Measurements from ENCODE around the gene PSG2.
"Not testable (repeated sequence)": the region's sequence is repeated elsewhere in the genome, so short reads cannot be mapped to it uniquely, and the experiment has no call there.

GRCh38 chr19:43062418-43062817 lies 20.1 kb downstream of the PSG2 start:
- not testable (repeated sequence) for TF ChIP-seq CTCF (IDR thresholded peaks at IDR 0.05; ENCODE audit: low read depth, low read length, poor library complexity, severe bottlenecking); EZH2phosphoT487 (IDR thresholded peaks at IDR 0.05; ENCODE audit: borderline replicate concordance, low read length)
